HG03457 (cell line): ENCODE data around the gene C6orf136.

ENCODE experiments used
- ATAC-seq: cut with Tn5 transposase; IDR thresholded peaks from one replicate; pipeline ENCODE4 v1.9.1; 2021; ENCODE audit warnings: moderate number of reproducible peaks; ENCODE audit not compliant: unreplicated experiment

Gene C6orf136

DNA sequence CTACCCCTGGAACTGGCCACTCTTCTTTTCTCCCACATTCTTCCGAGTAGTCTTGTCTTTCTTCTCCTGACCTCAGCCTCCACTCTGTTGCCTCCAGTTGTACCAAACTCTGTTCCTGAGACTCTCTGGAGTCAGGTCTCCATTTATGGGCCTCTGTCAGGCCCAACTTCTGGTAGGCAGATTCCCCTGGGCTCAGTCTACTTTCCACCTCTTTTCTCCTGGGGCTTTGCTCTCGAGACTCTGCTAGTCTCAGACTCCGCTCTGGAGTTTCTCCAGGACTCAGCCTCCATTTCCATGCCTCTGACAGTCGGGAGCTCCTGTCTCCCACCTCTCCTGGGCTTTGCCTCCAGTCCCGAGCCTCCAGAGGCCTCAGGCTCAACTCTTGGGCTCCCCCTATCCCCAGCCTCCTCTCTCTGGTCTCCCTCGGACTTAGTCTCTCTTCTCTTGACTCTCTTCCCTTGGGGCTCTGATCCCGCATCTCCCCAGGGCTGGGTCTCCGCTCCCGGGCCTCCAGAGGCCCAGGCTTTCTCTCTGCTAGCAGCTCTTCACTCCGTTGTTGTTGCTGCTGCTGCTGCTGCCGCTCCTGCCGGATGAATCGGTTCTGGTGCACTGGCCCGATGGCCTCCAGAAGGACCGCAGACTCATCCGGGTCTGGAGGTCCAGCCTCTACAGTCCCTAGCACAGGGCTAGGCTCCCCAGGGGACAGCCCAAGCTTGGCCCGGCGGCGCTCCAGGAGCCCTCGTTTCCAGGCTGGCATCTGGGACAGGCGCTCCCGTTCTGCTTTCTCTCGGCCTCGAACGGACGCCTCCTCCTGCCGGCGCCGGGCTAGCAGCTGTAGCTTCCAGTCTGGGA lies 38.5 kb downstream of the C6orf136 start:
- no peak for ATAC-seq

DNA sequence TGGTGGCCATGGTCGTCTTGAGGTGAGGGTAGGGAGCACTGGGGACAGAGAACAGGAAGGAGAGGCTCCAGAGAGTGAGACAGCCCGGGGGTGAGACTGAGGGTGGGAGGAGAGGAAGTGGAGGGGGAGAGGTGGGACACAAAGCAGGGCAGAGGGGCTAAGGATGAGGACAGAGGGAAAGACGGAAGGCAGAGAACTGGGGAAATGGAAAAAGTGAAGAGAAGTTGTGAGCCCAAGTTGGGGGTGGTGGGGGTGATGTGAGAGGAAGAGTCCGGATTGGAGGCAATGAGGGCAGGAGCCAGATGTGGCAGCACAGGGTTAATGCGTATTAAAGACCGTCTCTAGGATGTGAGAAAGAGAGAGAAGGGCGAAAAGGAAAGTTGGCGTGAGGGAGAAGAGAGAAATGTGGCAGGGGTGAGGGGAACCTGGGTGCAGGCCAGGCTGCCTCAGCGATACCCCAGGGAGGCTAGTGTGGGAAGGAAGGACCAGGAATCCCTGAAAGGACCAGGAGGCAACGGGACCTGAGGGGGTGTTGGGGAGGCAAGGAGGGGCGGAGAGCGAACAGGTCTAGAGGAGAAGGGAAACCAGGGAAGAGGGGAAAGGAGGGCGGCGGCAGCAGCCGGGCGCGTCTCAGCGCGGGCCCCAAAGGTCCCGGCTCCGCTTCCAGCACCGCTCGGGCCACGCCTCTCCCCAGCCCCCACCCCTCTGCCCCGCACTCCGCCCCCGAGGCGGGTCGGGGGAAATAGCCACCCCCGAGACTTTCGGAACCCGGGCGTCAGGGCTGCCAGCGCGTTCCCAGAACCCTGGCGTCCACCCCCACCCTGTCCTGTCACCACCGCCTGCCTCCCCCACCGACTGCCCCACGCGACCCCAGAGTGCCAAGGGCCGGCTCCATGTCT lies 39.3 kb downstream of the C6orf136 start, which contains the start of gene PPP1R18:
TSS of gene PPP1R18 (minus strand) at position 637 of the 899 bp plus-strand sequence. CDS start at position 10, 627 bp downstream.
- ATAC-seq: no peak

- peak; percentile 28 for ATAC-seq
Measured at GRCh38 chr6:30686908-30687658, 40.1 kb downstream of the C6orf136 start.

DNA sequence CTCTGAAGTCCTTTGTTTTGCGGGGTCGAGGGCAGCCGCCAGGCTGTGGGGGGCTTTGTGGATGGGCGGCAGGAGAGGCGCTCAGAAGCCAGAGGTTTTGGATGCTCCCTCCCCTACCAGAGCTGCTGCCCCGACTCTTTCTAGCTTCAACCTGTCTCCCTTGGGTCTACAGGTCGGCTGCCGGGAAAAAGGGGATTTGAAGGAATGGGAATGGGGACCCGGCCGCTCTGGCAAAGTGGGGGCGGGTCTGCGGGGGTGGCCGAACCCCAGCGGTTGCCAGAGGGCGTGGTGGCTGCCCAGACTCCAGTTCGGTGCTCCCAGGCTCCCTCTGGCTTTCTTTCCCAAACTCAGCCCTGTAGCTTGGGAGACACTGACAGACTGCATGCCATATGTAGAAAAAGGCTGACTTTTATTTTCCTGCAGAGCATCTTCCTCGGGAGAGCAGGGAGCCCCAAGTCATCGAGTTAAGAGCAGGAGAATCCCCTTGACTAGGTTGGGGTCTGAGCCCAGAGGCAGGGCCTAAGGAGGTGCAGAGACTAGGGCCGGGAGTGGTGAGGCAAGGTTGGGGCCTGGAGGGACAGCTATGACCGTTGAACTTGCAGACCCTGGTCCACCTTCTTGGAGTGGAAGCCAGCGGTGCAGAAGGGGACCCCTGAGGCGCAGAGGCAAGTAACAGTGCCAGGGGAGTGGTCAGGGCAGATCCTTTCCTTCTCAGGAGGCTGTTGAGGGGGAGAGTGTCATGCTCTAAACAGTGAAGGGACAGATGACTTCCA lies 40.9 kb downstream of the C6orf136 start:
- ATAC-seq: no peak

DNA sequence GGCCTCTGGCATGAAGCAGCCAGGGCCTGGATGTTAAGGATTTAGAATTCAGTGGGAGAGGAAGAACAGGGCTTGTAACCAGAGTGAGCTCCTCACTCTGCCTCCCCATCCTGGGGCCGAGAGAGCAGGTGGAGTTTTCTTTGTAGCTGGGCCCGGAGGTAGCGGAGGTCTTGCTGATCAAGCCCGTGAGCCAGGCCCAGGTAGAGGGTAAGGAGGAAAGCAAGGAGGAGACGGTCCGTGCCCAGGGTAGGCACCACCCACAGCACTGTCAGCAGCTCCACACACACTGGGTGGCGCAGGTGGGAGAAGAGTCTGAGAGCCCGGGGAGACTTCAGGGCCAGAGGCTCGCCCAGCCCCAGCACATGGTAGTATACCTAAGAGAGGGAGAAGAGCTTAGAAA lies 41.6 kb downstream of the C6orf136 start:
- ATAC-seq: no peak

DNA sequence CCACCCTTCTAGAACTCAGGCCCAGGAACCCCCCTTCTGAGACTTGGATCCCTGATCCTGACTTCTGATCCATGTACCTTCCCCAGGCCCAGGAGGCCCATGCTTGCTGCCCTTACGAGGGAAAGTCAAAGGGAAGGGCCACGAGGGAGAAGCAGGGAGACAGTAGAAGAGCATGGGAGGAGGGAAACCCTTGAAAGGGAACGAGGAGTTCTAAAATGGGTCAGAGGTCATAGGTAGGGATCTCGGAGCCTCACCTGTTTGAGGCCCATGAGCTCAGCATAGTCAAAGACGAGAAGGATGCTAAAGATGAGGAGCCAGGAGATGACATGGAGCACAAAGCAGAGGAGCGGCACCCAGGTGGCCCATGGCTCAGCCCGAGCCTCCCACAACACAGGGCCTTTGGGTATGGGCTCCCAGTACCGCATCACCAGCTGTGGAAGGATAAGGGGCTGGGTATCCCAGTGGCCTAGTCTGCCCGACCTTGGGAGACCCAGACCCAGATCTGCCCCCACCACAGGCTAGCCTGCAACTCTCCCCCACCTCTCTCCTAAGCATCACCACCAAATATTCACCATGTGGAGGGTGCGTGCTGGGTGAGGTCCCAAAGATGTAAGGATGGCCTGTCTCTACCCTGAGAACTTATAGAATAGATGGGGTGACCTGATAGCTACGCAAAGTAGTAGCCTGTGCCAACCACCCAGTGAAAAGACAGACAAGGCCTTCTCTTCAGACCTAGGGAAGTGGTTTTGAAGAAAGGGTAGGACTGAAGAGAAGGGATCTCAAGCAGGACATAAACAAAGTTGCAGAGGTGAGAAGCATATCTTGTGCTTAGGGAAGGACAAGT lies 42.3 kb downstream of the C6orf136 start:
- no peak for ATAC-seq

DNA sequence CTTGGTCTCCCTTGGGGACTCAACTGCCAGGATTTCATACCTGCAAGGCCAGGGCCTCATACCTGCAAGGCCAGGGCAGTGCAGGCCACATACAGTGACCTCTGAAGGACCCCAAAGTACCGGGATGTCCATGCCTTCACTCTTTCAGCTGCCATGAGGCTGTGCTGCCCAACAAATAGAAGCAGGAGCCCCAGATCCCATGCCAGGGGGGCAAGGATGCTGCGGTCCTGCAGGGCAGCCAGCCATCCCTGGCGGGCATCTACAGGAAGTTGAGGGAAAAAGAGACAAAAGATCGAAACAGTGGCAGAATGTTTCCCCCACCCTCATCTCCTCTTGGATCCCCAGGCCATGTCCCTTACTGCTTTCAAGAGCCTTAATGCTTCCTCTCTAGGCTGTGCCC lies 43.1 kb downstream of the C6orf136 start:
- no peak for ATAC-seq

DNA sequence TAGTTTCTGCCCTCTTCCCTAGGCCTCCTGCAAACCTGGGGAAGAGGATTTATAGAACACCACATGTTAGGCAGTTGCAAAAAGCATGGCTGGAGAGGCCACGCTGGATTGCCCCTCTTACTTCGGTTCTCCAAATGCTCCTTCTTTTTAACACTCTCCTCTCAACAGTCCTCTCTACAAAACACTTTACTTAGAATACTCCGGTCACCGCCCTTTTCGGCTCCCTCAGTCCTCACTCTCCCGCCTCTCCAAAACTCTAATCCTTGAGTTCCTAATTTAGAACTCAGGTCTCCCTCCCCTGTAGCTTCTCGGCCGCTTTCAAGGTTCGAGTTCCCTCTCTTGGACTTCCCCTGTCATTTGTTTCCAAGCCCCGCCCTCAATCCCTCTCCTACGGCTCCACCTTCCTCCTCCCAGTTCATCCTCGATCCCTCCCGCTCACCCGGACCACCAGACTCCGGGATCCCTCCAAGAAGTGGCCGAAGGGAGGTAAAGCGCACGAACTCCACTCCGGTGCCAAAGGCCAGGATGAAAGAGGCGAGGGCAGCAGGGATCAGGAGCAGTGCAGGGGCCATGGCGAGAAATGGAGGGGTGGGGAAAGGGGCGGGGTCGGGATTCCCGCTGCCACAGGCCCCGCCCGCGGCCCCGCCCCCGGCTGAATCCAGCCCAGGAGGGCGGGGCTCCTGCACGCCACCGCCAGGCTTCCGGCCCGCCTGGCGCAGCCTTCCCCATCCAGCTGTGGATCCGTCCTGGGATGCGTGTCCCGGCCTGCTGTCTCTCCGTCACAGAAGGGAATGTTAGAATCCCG lies 43.7 kb downstream of the C6orf136 start, which contains the start of gene NRM:
TSS of gene NRM (minus strand) at position 582 of the 805 bp plus-strand sequence. CDS start at position 572, 10 bp downstream.
- no peak for ATAC-seq

DNA sequence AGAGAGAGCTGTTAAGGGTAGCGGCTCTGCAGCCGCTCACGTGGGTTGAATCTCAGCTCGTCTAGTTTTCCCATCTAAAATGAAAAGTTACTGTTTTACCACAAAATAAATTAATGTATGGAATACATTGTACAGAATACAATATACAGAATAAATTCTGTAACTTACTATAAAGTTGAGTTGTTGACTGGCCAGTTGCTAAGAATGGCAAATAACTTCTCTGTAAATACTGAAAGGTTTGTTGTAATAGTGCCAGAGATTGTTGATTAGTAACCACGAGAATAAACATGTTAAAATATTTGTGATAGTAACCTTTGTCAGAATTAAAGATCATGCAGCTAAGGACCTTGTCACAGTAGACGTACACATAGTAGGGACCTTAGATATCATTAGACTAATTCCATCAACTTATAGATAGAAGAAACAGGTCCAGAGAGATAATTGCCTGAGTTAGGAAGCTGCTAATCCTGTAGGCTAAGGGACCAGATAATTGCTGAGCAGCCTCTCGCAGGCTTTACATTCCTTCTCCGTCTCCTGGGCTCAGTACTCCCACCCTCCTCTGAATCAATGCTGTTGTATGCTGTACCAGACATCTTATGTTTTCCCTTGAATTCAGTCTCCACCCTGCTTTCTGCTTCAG lies 44.4 kb downstream of the C6orf136 start:
- ATAC-seq: no peak

GRCh38 chr6:30696432-30696831 lies 49.5 kb downstream of the C6orf136 start:
- no peak for ATAC-seq

GRCh38 chr6:30700340-30700739 lies 53.4 kb downstream of the C6orf136 start:
- ATAC-seq: no peak
